Measurements from ENCODE around the gene SGMS1. TPM values are rescaled to one million over a fixed set of nuclear protein-coding genes. Genes with fewer than 3 reads are reported as not detected.

SGMS1 gene
- total and polyA plus RNA-seq, 5 experiments from 2014 or later: 8.3 to 34.9 (median 11.0) TPM

GRCh38 chr10:50407076-50407801 is 216.5 kb downstream of the SGMS1 start:
- H3K27me3 Mint-ChIP-seq: no peaks in the 10 kb centered on the region
- H3K36me3 Mint-ChIP-seq: peaks cover 16 to 41% (median 31%) of the 10 kb centered on the region in 3 donors
- POLR2A ChIA-PET: no interaction called here
- no peak overlapping the region for H3K27ac Mint-ChIP-seq
- H3K4me3 Mint-ChIP-seq: no peak overlapping the region
- DNase-seq (no peak), ATAC-seq (no peak)
- H3K9me3 Mint-ChIP-seq: peaks cover 0 to 19% (median 3%) of the 10 kb centered on the region in 9 donors
- H3K4me1 Mint-ChIP-seq: peaks cover 11 to 22% (median 14%) of the 10 kb centered on the region in 4 donors

GRCh38 chr10:50406457-50407070 is 217.2 kb downstream of the SGMS1 start:
- ATAC-seq (no peak), DNase-seq (no peak)
- peaks cover 16 to 38% (median 30%) of the 10 kb centered on the region in 3 donors for H3K36me3 Mint-ChIP-seq
- POLR2A ChIA-PET: interaction anchor here (0.5 kb wide), 1 partner anchor 151 kb away, joined by 3 read pairs; no protein-coding TSS in a partner anchor
- no peak overlapping the region for H3K4me3 Mint-ChIP-seq
- H3K27ac Mint-ChIP-seq: no peak overlapping the region
- no peaks in the 10 kb centered on the region for H3K27me3 Mint-ChIP-seq
- peaks cover 0 to 19% (median 3%) of the 10 kb centered on the region in 9 donors for H3K9me3 Mint-ChIP-seq
- H3K4me1 Mint-ChIP-seq: peaks cover 9 to 22% (median 13%) of the 10 kb centered on the region in 4 donors

- Mint-ChIP-seq H3K9me3 (peaks cover 0 to 19% (median 3%) of the 10 kb centered on the region in 9 donors), H3K27me3 (no peaks in the 10 kb centered on the region), H3K4me1 (peaks cover 8 to 27% (median 13%) of the 10 kb centered on the region in 4 donors), H3K4me3 (no peak overlapping the region), H3K27ac (no peak overlapping the region), H3K36me3 (peaks cover 16 to 38% (median 30%) of the 10 kb centered on the region in 3 donors)
- no peak for ATAC-seq
- DNase-seq: no peak
- POLR2A ChIA-PET: no interaction called here
Observed at GRCh38 chr10:50405723-50406122, 218.0 kb downstream of the SGMS1 start.

- Mint-ChIP-seq H3K4me3 (no peak overlapping the region), H3K27me3 (no peaks in the 10 kb centered on the region), H3K36me3 (peaks cover 16 to 36% (median 28%) of the 10 kb centered on the region in 3 donors), H3K4me1 (peaks cover 7 to 34% (median 10%) of the 10 kb centered on the region in 4 donors), H3K27ac (no peak overlapping the region), H3K9me3 (peaks cover 0 to 19% (median 3%) of the 10 kb centered on the region in 9 donors)
- no peak for ATAC-seq
- no peak for DNase-seq
- POLR2A ChIA-PET: no interaction called here
Observed at GRCh38 chr10:50404021-50404773, 219.6 kb downstream of the SGMS1 start.

- Mint-ChIP-seq H3K9me3 (peaks cover 0 to 19% (median 3%) of the 10 kb centered on the region in 9 donors), H3K36me3 (peaks cover 16 to 36% (median 28%) of the 10 kb centered on the region in 3 donors), H3K4me3 (no peak overlapping the region), H3K27ac (peak overlapping the region in 1 of 10 donors; percentile 2), H3K27me3 (no peaks in the 10 kb centered on the region), H3K4me1 (peaks cover 7 to 39% (median 11%) of the 10 kb centered on the region in 4 donors)
- POLR2A ChIA-PET: no interaction called here
- ATAC-seq (no peak), DNase-seq (no peak)
Observed at GRCh38 chr10:50403074-50403473, 220.7 kb downstream of the SGMS1 start.

- H3K4me1 Mint-ChIP-seq: peaks cover 9 to 40% (median 17%) of the 10 kb centered on the region in 4 donors
- no peak for DNase-seq
- ATAC-seq: no peak
- peaks cover 0 to 18% (median 3%) of the 10 kb centered on the region in 9 donors for H3K9me3 Mint-ChIP-seq
- H3K4me3 Mint-ChIP-seq: no peak overlapping the region
- POLR2A ChIA-PET: no interaction called here
- no peaks in the 10 kb centered on the region for H3K27me3 Mint-ChIP-seq
- H3K27ac Mint-ChIP-seq: no peak overlapping the region
- peaks cover 14 to 34% (median 27%) of the 10 kb centered on the region in 3 donors for H3K36me3 Mint-ChIP-seq
Observed at GRCh38 chr10:50402466-50402865, 221.3 kb downstream of the SGMS1 start.

GRCh38 chr10:50400694-50401093 is 223.1 kb downstream of the SGMS1 start:
- peaks cover 6 to 19% (median 17%) of the 10 kb centered on the region in 3 donors for H3K36me3 Mint-ChIP-seq
- H3K27ac Mint-ChIP-seq: no peak overlapping the region
- H3K9me3 Mint-ChIP-seq: no peaks in the 10 kb centered on the region
- DNase-seq (no peak), ATAC-seq (no peak)
- H3K4me1 Mint-ChIP-seq: peaks cover 17 to 55% (median 31%) of the 10 kb centered on the region in 4 donors
- no peaks in the 10 kb centered on the region for H3K27me3 Mint-ChIP-seq
- H3K4me3 Mint-ChIP-seq: no peak overlapping the region
- POLR2A ChIA-PET: no interaction called here

GRCh38 chr10:50398823-50399222 is 224.9 kb downstream of the SGMS1 start:
- Mint-ChIP-seq H3K27ac (no peak overlapping the region), H3K27me3 (no peaks in the 10 kb centered on the region), H3K36me3 (peaks cover 2 to 9% (median 3%) of the 10 kb centered on the region in 3 donors), H3K4me1 (peaks cover 17 to 58% (median 39%) of the 10 kb centered on the region in 4 donors), H3K4me3 (no peak overlapping the region), H3K9me3 (no peaks in the 10 kb centered on the region)
- POLR2A ChIA-PET: no interaction called here
- DNase-seq: no peak
- no peak for ATAC-seq

- peaks cover 0 to 6% (median 3%) of the 10 kb centered on the region in 3 donors for H3K36me3 Mint-ChIP-seq
Observed at GRCh38 chr10:50398381-50398780, 225.4 kb downstream of the SGMS1 start.

GRCh38 chr10:50397312-50398140 is 226.2 kb downstream of the SGMS1 start:
- Mint-ChIP-seq H3K9me3 (no peaks in the 10 kb centered on the region), H3K4me1 (peaks cover 16 to 49% (median 40%) of the 10 kb centered on the region in 4 donors), H3K27ac (peak overlapping the region in 3 of 10 donors; percentile 34 to 71 (median 57)), H3K27me3 (no peaks in the 10 kb centered on the region), H3K36me3 (peaks cover 0 to 9% (median 5%) of the 10 kb centered on the region in 3 donors), H3K4me3 (peak overlapping the region in 2 of 10 donors; percentile 5 to 8)
- ATAC-seq: no peak
- POLR2A ChIA-PET: no interaction called here
- no peak for DNase-seq

More at GRCh38 chr10:50398381-50398780, 225.4 kb downstream of the SGMS1 start:
- ATAC-seq (no peak), DNase-seq (no peak)
- H3K27me3 Mint-ChIP-seq: no peaks in the 10 kb centered on the region
- H3K4me1 Mint-ChIP-seq: peaks cover 15 to 54% (median 39%) of the 10 kb centered on the region in 4 donors
- no peaks in the 10 kb centered on the region for H3K9me3 Mint-ChIP-seq
- H3K4me3 Mint-ChIP-seq: no peak overlapping the region
- POLR2A ChIA-PET: no interaction called here
- no peak overlapping the region for H3K27ac Mint-ChIP-seq

- Mint-ChIP-seq H3K4me1 (peaks cover 15 to 48% (median 40%) of the 10 kb centered on the region in 4 donors), H3K36me3 (peaks cover 0 to 12% (median 6%) of the 10 kb centered on the region in 3 donors), H3K9me3 (no peaks in the 10 kb centered on the region), H3K27ac (peak overlapping the region in 3 of 10 donors; percentile 34 to 71 (median 57)), H3K4me3 (peak overlapping the region in 3 of 10 donors; percentile 12 to 50 (median 24)), H3K27me3 (no peaks in the 10 kb centered on the region)
- POLR2A ChIA-PET: no interaction called here
- DNase-seq: no peak
- ATAC-seq: no peak
Observed at GRCh38 chr10:50396491-50397311, 227.1 kb downstream of the SGMS1 start.

Measured in naive thymus-derived CD8-positive, alpha-beta T cell (primary cell).